ENCODE data around the gene TNFRSF1B.

DNA sequence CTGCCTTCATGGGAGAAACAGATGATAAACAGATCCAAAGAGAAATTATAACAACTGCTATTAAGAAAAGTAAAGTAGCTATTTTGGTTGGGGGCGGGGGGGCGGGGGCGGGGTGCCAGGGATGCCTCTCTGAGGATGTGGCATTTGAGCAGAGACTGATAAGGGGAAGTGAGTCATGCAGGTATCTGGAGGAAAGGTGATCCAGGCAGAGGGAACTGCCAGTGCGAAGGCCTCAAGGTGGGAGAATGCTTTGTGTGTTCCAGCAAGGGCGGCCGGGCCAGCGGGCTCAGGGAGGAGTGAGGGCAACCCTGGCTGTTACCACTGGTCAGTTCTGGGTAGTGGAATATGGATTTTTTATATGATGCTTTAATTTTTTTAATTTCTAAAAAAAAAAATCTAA lies 7.0 kb upstream of the TNFRSF1B start:
- TF ChIP-seq, protein P1, sequence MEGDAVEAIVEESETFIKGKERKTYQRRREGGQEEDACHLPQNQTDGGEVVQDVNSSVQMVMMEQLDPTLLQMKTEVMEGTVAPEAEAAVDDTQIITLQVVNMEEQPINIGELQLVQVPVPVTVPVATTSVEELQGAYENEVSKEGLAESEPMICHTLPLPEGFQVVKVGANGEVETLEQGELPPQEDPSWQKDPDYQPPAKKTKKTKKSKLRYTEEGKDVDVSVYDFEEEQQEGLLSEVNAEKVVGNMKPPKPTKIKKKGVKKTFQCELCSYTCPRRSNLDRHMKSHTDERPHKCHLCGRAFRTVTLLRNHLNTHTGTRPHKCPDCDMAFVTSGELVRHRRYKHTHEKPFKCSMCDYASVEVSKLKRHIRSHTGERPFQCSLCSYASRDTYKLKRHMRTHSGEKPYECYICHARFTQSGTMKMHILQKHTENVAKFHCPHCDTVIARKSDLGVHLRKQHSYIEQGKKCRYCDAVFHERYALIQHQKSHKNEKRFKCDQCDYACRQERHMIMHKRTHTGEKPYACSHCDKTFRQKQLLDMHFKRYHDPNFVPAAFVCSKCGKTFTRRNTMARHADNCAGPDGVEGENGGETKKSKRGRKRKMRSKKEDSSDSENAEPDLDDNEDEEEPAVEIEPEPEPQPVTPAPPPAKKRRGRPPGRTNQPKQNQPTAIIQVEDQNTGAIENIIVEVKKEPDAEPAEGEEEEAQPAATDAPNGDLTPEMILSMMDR (conservative IDR thresholded peaks at IDR 0.05 in 1 of 2, IDR thresholded peaks at IDR 0.05 in 1 of 2; ENCODE audit: extremely low read depth in 1 of 2, insufficient read depth in 1 of 2, low read depth in 1 of 2, low read length in 2 of 2): no peak
- TF ChIP-seq EZH2 (IDR thresholded peaks at IDR 0.05; ENCODE audit: borderline replicate concordance, low read length): no peak
